Activated CD4-positive, alpha-beta T cell treated with anti-CD3 and anti-CD28 coated beads, Interleukin-2, amount 10 ng/mL, durations not matched to agents 7 days and 5 days (primary cell): Measurements from ENCODE around the gene ROPN1B. TPM values are rescaled to one million over a fixed set of nuclear protein-coding genes. Genes with fewer than 3 reads are reported as not detected.

Experiments
- CTCF ChIA-PET: fragments of 350-600 bp; sonication (Branson Sonifier 250); formaldehyde crosslinking; loops from one replicate; lab custom pipeline; 2021; ENCODE audit warnings: antibody characterized with exemption; lab: Charles Lee
- POLR2A ChIA-PET: fragments of 350-600 bp; sonication (Branson Sonifier 250); formaldehyde crosslinking; loops from one replicate; lab custom pipeline; 2021; ENCODE audit warnings: antibody characterized with exemption; lab: Charles Lee
- DNase-seq: peaks from one replicate; pipeline ENCODE4 v3.0.0-alpha.2; 2020
- H3K27ac Mint-ChIP-seq: one replicate; pipeline ENCODE4 v1.8.0; 2021; ENCODE audit warnings: mild to moderate bottlenecking, moderate library complexity, mixed read lengths
- H3K27me3 Mint-ChIP-seq: one replicate; pipeline ENCODE4 v1.8.0; 2021; ENCODE audit warnings: mixed read lengths
- H3K36me3 Mint-ChIP-seq: one replicate; pipeline ENCODE4 v1.8.0; 2021; ENCODE audit warnings: low read depth, mixed read lengths
- H3K4me1 Mint-ChIP-seq: one replicate; pipeline ENCODE4 v1.8.0; 2021; ENCODE audit warnings: mixed read lengths
- H3K4me3 Mint-ChIP-seq: one replicate; pipeline ENCODE4 v1.8.0; 2021; ENCODE audit warnings: mild to moderate bottlenecking, moderate library complexity, mixed read lengths
- H3K9me3 Mint-ChIP-seq: one replicate; pipeline ENCODE4 v1.8.0; 2021; ENCODE audit warnings: mixed read lengths
- total RNA-seq, 2 experiments: library from RNA; stranded (reverse); gene quantifications; one replicate each; pipeline ENCODE4 v1.2.3, GENCODE V29; 2021

ROPN1B gene
- total RNA-seq, 2 experiments from 2014 or later: not detected

DNA sequence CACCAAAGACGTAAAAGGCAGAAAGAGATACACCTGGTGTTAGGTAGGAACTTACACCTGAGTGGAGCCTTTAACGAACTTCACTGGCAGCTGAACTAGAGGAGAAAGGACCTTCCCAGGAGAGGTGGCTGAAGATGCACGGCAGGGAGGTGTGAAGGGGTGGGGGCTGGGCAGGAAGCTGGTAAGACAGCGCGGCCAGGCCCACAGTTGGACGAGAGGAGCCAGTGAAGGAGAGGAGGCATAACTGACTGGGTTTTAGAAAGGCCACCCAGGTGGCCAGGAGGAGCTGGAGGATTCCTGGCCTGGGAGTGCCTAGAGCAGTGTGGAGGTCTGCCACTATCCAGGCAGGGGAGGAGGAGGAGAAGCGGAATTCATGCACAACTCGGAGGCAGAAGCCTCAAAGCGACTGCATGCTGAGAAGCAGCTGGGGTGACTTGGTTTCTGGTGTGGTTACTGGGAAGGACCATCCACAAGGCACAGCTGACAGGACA is 63.0 kb downstream of the ROPN1B start:
- peaks cover 14% of the 10 kb centered on the region for H3K4me1 Mint-ChIP-seq
- CTCF ChIA-PET: no interaction called here
- POLR2A ChIA-PET: no interaction called here
- peaks cover 13% of the 10 kb centered on the region for H3K9me3 Mint-ChIP-seq
- H3K4me3 Mint-ChIP-seq: no peak overlapping the region
- no peak overlapping the region for H3K27ac Mint-ChIP-seq
- DNase-seq: no peak
- no peaks in the 10 kb centered on the region for H3K27me3 Mint-ChIP-seq
- peaks cover 17% of the 10 kb centered on the region for H3K36me3 Mint-ChIP-seq

Other genes starting within 250 kb of the ROPN1B start
- 10 to 100 TPM; 26.0 to 31.1 TPM for gene SLC41A3, start 114.9 kb downstream of the ROPN1B start, total RNA-seq
- not detected for gene ALDH1L1, start 211.4 kb downstream of the ROPN1B start, total RNA-seq